ENCODE results near the gene XYLT1.
"Not testable (repeated sequence)": the region's sequence is repeated elsewhere in the genome, so short reads cannot be mapped to it uniquely, and the experiment has no call there.

The XYLT1 gene

DNA sequence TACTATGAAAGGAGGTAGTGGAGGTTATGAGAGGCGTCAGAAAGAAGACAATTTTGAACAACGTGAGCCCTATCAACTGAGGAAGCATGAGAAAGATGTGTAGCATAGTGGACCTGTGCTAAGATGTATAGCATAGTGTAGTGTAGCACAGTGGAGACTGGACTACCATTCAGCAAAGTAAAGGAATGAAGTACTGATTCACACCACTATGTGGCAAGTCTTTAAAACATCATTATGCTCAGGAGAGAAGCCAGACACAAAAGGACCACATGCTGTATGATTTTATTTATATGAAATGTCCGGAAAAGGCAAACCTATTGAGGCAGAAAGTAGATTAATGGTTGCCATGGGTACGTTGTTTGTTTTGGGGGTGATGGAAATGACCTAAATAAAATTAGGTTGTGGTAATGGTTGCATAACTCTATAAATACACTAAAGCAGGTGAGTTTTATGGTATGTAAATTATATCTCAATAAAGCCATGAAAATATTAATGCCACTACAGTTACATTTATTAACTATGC, 20.4 kb upstream of the XYLT1 start:
- DNase-seq: no peak

DNA sequence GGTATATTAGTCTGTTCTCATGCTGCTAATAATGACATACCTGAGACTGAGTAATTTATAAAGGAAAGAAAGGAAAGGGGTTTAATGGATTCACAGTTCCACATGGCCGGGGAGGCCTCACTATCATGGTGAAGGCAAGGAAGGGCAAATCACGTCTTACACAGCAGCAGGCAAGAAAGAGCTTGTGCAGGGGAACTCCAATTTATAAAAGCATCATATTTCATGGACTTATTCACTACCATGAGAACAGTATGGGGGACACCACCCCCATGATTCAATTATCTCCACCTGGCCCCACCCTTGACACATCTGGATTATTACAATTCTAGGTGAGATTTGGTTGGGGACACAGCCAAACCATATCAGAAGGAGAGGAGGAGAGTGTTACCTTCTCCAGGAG, 17.7 kb upstream of the XYLT1 start:
- DNase-seq: no peak

DNA sequence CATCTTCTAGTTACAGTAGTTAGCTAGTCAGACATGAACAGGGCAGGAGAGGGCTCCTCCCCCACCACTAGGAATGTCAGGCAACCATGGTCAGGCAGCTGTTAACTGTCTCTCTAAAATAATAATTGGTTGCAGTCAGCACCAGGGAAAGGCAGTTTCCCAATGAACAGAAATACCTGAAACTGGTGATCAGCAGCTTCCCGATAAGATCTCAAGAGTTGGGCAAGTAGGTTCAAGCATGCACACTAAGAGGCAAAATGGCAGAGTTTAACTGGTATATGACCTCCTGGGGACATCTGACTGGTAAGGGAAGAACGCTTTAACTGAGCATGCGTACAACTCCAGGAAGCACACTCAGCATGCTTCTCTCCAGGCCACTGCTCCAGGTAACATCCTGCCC, 12.6 kb upstream of the XYLT1 start:
- no peak for DNase-seq

DNA sequence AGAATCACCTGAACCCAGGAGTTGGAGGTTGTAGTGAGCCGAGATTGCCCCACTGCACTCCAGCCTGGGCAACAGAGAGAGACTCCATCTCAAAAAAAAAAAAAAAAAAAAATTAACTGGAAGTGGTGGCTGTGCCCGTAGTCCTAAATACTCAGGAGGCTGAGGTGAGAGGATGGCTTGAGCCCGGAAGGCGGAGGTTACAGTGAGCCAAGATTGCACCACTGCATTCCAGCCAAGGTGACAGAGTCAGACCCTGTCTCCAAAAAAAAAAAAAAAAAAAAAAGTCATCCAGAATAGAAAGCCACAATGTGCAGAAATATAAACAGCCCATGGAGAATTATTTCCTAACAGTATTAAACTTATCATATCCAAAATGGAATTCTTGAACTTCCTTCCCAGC, 11.6 kb upstream of the XYLT1 start:
- not testable (repeated sequence) for DNase-seq

DNA sequence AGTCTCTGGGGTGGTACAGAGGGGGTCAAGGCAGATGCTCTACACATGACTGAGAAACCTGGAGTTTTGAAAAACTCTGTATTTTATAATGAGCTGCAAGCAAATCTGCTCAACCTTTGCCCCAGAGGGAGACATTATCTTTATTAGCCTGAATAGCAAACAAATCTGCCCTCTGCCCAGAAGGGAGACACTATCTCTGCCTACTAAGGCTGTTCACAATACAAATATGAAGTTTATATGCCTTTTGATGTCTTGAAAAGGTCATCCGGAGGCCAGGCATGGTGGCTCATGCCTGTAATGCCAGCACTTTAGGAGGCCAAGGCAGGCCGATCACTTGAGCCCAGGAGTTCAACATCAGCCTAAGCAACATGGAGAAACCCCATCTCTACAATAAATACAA, 11.0 kb upstream of the XYLT1 start:
- no peak for DNase-seq

DNA sequence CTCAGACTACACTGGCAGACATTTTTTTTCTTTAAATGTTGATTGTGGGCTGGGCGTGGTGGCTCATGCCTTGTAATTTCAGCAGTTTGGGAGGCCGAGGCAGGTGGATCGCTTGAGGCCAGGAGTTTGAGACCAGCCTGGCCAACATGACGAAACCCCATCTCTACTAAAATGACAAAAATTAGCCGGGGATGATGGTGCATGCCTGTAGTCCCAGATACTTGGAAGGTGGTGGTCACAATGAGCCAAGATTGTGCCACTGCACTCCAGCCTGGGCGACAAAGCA, 6.4 kb upstream of the XYLT1 start:
- DNase-seq: not testable (repeated sequence)

DNA sequence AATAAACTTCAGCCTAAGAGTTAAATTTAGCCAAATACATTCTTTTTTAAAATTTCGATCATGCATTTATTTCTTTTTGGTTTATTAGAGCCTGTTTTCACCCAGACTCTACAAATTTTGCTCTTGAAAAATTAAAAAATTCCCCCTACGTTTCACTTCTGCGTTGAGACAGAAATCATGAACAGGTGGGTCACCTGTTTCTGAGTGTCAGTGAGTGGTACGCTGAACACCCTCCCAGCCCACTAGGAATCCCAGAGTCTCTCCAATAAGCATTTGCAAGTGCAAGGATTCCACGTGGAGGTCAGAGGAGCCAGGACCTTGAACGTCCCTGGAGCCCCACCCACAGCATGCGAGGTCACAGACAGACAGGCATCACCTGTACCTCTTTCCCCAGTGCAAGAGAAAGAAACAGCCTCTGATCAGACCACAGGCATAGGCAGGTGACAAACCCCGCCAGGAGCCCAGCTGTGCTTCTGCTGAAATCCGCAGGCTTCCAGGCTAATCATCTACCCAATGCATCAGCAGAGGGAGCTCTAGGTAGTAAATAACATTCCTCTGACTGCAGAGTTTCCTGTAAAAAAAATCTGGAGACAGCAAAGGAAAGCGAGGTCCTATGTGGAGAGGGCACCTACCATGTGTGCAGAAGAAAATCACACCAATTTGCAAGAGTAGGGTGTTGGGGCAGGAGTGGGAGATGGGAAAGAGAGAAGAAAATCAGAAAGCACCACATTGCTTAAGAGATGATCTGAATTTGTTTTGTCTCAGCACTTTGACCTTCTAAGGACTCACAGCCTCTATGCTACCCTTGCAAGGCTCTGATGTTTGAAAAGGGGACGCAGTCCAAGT, 5.9 kb upstream of the XYLT1 start:
- DNase-seq: peak in 17 of 58 donors; percentile 7 to 64 (median 18)

DNA sequence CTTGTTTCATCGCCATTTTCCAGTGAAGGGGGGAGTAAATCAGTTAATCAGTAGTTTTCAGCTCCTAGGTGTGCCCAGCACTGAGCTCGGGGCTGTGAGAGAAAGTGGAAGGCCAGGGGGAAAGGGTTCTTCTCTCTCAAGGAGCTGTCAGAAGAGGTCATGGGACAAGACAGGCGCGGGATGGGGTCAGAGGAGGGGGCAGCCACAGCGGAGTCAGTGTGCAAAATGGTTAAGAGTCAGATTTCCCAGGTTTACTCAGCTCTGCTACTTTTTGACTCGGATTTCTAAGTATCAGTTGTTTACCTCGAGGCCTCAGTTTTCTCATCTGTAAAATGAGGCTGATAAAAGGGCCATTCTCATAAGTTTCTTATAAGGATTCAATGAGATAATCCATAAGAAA, 4.3 kb upstream of the XYLT1 start:
- no peak for DNase-seq

DNA sequence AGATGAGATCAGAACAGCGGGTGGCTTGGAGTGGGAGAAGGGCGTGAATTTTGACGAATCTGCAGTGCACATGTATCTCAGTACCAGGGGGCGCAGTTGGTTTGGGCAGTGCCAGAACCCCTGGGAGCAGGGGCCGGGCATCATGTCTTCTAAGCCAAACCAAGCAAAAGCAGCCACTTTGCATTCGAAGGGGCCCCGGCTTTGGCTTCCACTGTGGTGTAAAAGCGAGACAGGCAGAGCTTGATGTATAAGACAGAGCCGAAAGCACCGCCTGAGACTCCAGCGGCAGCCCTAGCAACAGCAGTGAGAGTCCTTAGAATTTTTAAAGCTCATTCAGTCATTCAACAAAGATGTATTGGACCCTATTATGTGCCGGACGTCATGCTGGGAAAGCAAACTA, 3.8 kb upstream of the XYLT1 start:
- peak in 3 of 58 donors; percentile 5 to 17 (median 7) for DNase-seq

DNA sequence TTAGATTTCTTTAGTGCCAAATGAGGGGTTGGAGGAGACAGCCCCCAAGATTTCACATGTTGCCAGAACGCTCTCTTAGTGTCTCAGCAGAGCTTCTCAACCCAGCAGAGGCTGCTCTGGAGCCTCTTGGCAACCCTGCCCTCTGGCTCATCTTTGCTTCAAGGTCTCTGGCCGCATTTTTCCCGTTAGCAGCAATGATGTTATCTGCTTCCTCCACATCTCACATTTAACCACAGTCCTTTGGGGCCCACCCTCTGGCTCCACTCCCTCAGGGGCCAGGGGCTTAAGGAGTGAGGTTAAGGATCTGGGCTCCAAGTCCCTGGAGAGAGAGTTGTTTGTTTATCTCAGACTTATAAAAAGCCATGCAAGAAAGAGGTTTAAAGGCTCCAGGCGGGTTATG, 3.3 kb upstream of the XYLT1 start:
- DNase-seq: no peak

DNA sequence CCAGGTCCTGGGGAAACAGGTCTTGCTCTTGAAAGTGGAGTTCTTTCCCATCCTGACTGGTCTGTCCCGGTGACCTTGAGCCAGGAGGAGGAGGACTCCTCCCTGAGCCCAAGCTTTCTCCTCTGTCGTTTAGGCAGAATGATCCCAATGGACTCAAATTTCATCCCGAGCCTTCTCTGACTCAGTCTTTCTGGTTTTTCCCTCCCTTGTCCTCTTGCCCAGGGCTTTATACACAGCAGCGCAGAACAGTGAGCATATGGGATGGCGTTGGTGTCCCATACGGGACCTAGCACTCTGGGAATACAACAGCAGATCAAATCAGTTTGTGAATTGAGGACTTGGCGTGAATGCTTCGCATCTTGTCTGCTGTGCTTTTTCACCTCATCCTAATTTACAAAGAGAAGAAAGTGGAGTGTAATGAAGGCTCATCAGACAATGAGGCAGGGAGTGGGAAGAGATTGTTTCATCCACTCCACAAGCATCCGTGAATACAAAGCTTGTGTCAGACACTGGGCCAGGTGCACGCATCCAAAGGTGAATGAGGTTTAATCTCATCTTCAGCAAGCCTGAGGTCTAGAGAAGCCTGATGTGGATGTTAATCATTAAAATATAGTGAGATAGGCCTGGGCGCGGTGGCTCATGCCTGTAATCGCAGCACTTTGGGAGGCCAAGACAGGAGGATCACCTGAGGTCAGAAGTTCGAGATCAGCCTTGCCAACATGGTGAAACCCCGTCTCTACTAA, 1.1 kb upstream of the XYLT1 start:
- DNase-seq: peak in 4 of 58 donors; percentile 10 to 55 (median 30)

DNA sequence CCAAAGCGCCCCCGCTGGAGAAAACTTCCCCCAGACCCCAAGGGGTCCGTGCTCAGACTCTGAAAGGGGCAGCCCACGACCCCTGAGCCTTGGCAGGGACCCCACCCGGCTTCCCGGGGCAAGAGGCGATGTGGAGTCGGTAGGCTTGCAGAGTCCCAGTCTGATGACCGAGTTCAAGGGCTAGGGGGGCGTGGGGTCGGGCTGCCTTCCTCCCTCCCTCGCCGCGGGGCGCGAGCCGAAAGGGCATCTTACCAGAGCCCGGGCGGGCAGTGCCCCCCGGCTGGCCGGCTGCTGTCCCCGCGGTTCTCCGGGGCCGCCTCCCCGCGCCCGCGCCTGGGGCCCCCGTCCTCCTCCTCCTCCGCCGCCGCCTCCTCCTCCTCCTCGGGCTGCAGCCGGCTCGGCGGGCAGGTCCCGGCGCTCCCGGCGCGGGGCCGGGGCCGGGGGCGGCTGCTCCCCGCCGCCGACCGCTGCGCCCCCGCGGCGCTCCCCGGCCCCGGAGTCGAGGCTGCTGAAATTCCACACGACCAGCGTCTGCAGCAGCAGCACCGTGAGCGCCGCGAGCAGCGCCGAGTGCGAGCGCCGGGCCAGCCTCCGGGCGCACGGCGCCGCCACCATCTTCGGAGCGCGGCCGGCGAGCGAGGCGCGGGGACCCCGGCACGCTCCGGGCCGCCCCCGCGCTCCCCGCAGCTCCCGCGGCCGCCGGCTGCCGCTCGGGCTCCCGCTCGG, 415 bp downstream of the XYLT1 start:
- DNase-seq: peak in 1 of 58 donors; percentile 35

DNA sequence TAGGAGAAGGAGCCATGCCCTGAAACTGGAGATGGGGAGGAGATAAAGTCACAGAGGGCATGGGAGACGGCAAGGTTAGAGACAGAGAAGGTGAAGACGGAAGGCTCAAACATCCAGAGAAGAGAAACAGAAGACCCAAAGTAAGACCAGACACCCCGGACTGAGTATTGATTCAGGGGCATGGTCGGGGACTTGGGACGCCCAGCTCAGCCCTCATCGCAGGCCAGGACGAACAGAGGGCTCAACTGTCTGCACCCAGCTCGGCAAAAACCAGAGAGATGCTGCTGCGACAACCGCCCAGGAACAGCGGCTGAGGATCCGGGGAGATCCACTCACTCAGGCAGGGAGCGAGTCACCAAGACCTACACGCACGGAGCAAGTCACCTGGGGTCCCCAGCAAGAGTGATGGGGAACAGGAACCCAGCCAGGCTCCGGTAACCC, 999 bp downstream of the XYLT1 start:
- DNase-seq: peak in 4 of 58 donors; percentile 5 to 32 (median 18)

DNA sequence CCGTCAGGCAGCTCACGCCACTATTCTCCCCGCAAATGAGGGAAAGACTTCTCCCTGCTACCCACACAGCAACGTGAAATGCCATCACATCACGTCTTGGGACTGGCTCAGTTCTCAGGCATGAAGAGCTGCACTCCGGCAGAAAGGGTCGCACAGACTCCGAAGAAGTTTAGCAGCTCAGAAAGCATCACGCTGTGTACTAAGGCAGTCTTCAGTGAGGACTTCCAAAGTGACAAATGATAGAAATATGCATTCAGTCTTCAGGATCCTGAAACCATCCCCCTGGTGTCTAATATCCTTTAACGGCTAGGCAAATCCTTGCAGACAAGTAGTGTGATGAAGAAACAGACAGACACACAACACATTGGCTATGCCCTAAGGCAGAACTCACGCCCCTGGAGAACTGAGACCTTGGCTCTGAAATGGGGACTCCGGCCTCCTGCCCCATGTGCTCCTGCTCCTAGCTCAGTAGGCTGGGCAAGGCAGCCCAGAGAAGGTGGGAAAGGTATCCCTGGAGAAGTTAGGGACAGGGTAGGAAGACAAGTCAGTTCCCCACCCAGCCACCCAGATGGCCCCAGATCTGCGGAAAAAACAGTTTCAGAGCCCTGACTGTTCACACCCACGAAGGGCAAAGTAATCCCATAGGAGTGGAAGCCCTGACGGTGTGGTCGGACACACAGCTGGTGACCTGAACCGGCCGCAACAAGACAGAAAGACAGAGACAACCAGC, 1.6 kb downstream of the XYLT1 start:
- DNase-seq: peak in 9 of 58 donors; percentile 4 to 33 (median 18)

DNA sequence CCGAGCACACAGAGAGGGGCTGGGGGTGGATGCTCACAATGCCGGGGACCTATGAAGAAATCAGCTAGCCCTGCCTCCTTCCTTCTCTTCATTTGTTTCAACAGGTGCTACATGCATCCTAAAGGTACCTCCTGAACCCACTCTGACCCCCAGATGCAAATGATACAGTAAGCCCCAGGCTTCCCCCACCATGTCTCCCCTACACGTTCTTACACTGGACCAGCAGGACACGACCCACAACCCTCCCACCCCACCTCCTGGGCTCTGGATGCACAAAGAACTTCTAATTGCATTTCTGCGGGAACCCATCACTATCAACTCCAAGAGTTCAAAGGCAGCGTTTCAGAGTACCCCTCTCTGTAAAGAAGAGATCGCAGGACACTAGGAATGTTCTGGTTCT, 2.1 kb downstream of the XYLT1 start:
- DNase-seq: no peak

DNA sequence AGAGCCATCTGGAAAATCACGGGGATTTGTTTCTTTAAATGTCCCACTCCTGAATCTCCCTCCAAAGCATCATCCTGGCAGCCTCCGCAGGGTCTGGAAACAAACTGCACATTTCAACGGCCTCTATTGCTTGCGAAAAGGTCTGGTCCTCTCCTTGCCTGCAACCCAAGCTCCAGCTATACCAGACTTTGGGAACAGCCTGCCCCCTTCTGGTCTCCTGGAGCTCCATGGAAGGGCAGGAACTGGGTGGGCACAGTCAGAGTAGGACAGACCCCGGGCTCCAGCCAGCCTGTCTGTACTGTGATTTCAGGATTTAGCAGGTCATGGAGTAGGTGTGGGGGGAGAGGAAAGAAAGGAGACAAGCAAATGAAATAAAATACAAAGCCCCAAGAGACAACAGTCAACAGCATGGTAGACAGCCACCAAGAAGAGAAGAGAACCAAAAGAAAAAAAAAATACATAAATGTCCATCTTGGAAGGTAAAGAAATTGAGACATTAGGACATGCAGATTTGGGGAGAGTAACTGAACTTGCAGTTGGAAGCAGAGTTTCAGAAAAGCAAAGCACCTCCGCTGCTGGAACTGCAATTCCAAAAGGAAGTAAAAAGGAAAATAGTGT, 2.7 kb downstream of the XYLT1 start:
- peak in 54 of 58 donors; percentile 25 to 89 (median 66) for DNase-seq

DNA sequence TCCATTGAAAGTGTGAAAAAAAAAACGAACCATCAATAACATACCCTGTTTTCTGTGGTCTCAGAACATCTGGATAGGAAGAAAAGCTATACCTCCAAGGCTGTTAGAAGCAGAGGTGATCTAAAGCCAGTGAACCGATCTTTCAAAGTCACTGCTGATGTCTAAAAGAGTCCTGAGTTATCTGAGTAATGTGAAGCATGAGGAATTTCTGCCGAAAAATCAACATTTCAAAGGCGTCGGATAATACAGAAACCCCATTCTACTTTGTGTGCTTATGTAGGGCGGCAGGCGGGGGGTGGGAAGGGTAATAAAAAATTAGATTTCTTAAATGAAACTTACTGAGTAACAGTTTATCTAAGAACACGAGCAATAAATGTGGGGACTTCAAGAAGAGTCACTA, 3.9 kb downstream of the XYLT1 start:
- DNase-seq: no peak

DNA sequence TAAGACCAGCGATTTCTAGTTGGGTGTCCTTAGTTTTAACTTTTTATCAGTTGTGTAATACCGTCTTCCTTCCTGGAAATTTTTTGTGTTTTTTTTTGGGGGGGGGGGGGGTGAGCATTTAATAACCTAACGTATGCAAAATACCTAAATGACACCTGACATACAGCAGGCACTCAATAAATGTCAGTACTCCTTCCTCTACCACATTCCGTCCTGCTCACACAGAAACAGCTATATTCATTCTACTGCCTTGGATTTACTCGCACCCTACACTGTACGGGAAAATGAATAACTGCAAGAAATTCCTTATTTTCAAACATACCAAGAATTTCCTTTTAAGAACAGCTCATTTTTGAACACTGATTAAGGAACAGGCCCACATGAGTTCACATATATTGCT, 5.3 kb downstream of the XYLT1 start:
- DNase-seq: no peak

DNA sequence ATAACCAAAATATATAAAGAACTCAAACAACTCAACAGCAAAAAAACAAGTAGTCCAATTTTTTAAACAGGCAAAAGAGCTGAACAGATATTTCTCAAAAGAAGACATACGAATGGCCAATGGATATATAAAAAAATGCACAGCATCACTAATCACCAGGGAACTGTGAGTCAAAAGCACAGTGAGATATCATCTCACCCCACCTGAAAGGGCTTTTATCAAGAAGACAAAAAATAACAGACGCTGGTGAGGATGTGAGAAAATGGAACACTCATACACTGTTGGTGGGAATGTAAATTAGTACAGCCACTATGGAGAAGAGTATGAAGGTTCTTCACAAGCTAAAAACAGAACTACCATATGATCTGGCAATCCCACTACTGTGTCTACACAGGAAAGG, 7.4 kb downstream of the XYLT1 start:
- DNase-seq: no peak

DNA sequence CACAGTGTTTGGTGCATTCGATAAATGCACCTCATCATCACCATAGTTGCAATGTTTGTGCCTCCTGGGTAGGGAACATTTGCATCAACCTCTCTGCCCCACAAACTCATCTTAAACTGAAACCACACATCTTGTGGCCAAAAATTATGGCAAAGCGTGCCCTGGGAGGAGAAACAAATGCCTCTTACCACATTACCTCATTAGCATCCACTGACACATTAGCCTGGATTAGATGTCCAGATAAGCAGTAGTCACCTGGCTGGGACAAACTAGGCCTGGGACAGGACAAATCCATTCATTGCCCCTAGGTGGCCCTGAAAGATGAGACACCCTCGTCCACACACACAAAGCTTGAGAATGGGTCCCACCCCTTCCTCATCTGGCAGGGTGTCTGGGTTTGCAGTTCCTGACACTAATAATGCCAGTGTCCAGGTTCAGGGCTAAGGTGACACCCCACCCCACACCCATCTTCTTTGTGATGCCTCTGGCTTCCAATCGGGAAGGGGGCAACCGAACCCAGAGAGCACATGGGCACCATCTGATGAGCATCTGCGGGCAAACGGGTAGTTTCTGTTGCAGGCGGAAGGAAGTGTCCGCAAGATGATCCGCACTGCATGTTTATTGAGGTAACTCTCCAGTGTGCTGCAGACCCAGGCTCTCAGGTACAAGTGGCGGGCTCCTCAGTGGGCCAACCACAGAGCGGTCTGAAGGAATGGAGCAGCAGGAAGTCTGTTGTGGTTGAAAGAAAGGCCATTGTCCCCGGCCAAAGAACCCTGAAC, 8.6 kb downstream of the XYLT1 start:
- DNase-seq: no peak

Data from anterior cingulate cortex (tissue), 58 donors.